Measurements from ENCODE around the gene PTPRM.

DNA sequence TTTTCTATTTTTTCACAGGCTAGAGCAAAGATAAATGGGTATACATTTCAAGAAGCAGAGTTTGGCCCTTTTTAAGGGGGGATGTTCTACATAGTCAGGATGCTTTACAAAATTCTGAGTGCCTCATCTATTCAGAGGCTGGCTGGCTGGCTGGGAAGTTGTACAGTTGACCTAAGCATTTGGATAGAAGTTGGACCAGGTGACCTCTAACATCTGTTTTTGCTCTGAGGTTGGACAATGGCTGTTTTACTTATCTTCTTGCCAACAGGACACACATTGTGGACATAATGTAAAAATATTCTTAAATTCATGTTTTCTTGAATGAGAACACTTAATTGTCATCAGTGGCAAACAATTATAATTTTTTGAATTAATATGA, 205.4 kb downstream of the PTPRM start:
- no peak for TF ChIP-seq EZH2 (IDR thresholded peaks at IDR 0.05; ENCODE audit: low read length, unreplicated experiment)
- TF ChIP-seq EZH2phosphoT487 (IDR thresholded peaks at IDR 0.05; ENCODE audit: borderline replicate concordance, low read length) = no peak
- TF ChIP-seq, protein P1, sequence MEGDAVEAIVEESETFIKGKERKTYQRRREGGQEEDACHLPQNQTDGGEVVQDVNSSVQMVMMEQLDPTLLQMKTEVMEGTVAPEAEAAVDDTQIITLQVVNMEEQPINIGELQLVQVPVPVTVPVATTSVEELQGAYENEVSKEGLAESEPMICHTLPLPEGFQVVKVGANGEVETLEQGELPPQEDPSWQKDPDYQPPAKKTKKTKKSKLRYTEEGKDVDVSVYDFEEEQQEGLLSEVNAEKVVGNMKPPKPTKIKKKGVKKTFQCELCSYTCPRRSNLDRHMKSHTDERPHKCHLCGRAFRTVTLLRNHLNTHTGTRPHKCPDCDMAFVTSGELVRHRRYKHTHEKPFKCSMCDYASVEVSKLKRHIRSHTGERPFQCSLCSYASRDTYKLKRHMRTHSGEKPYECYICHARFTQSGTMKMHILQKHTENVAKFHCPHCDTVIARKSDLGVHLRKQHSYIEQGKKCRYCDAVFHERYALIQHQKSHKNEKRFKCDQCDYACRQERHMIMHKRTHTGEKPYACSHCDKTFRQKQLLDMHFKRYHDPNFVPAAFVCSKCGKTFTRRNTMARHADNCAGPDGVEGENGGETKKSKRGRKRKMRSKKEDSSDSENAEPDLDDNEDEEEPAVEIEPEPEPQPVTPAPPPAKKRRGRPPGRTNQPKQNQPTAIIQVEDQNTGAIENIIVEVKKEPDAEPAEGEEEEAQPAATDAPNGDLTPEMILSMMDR (conservative IDR thresholded peaks at IDR 0.05; ENCODE audit: low read depth, low read length) = no peak
